HG02884 (cell line): ENCODE data around the gene ZNF217.
"Not testable (repeated sequence)": the region's sequence is repeated elsewhere in the genome, so short reads cannot be mapped to it uniquely, and the experiment has no call there.

Experiments
- ATAC-seq: cut with Tn5 transposase; IDR thresholded peaks from one replicate; pipeline ENCODE4 v1.9.1; 2021; ENCODE audit warnings: mild to moderate bottlenecking, moderate library complexity; ENCODE audit not compliant: unreplicated experiment

ZNF217 gene

GRCh38 chr20:53622247-53623133, 28.9 kb upstream of the ZNF217 start:
- no peak for ATAC-seq

- ATAC-seq: no peak
Measured at GRCh38 chr20:53621482-53622246, 28.0 kb upstream of the ZNF217 start.

GRCh38 chr20:53618490-53619000, 24.9 kb upstream of the ZNF217 start:
- not testable (repeated sequence) for ATAC-seq

- ATAC-seq: no peak
Measured at GRCh38 chr20:53617791-53618489, 24.3 kb upstream of the ZNF217 start.

GRCh38 chr20:53616489-53616888, 22.9 kb upstream of the ZNF217 start:
- ATAC-seq: not testable (repeated sequence)

GRCh38 chr20:53613748-53614147, 20.1 kb upstream of the ZNF217 start:
- ATAC-seq: no peak

- ATAC-seq: not testable (repeated sequence)
Measured at GRCh38 chr20:53612289-53612688, 18.6 kb upstream of the ZNF217 start.

GRCh38 chr20:53611449-53611894, 17.8 kb upstream of the ZNF217 start:
- ATAC-seq: peak; percentile 60

- no peak for ATAC-seq
Measured at GRCh38 chr20:53609491-53610445, 16.1 kb upstream of the ZNF217 start.

GRCh38 chr20:53608456-53609452, 15.1 kb upstream of the ZNF217 start:
- ATAC-seq: no peak

GRCh38 chr20:53608071-53608455, 14.4 kb upstream of the ZNF217 start:
- ATAC-seq: no peak

- no peak for ATAC-seq
Measured at GRCh38 chr20:53606364-53606985, 12.8 kb upstream of the ZNF217 start.

- not testable (repeated sequence) for ATAC-seq
Measured at GRCh38 chr20:53605401-53605800, 11.8 kb upstream of the ZNF217 start.

- ATAC-seq: not testable (repeated sequence)
Measured at GRCh38 chr20:53604846-53605245, 11.2 kb upstream of the ZNF217 start.

GRCh38 chr20:53602661-53603060, 9.0 kb upstream of the ZNF217 start:
- no peak for ATAC-seq

- ATAC-seq: no peak
Measured at GRCh38 chr20:53599910-53600632, 6.4 kb upstream of the ZNF217 start.

- no peak for ATAC-seq
Measured at GRCh38 chr20:53599378-53599777, 5.7 kb upstream of the ZNF217 start.

- no peak for ATAC-seq
Measured at GRCh38 chr20:53599044-53599362, 5.4 kb upstream of the ZNF217 start.
